Ascending aorta (tissue), 2 donors: ENCODE measurements around the gene DLGAP3. TPM values are rescaled to one million over a fixed set of nuclear protein-coding genes. Genes with fewer than 3 reads are reported as not detected.

Experiments
- DNase-seq, 2 donors: peaks; one replicate each; pipeline ENCODE4 v3.0.0-alpha.2; 2019; ENCODE audit warnings: low spot score in 2 of 2
- H3K27ac ChIP-seq, 2 donors: fragments of 200-600 bp; sonication (generic); one replicate each; pipeline ENCODE4 v1.5.1; 2016 to 2017; ENCODE audit warnings: mild to moderate bottlenecking in 1 of 2
- H3K27me3 ChIP-seq: fragments of 200-600 bp; sonication (generic); one replicate; pipeline ENCODE4 v1.5.1; 2017
- H3K36me3 ChIP-seq, 2 donors: fragments of 200-600 bp; sonication (generic); one replicate each; pipeline ENCODE4 v1.5.1; 2016
- H3K4me1 ChIP-seq, 2 donors: fragments of 200-600 bp; sonication (generic); one replicate each; pipeline ENCODE4 v1.5.1; 2016 to 2017; ENCODE audit warnings: mild to moderate bottlenecking in 1 of 2
- H3K4me3 ChIP-seq, 2 donors: fragments of 200-600 bp; sonication (generic); one replicate each; pipeline ENCODE4 v1.5.1; 2016 to 2017; ENCODE audit warnings: mild to moderate bottlenecking in 1 of 2
- H3K9me3 ChIP-seq, 2 donors: fragments of 200-600 bp; sonication (generic); one replicate each; pipeline ENCODE4 v1.5.1; 2016
- CTCF ChIP-seq, 3 experiments: fragments of 200-600 bp in 2 of 3; fragments of 450-650 bp in 1 of 3; sonication (generic) in 2 of 3; IDR thresholded peaks; one replicate each; pipeline ENCODE4 v1.5.1; 2016 to 2019; ENCODE audit warnings: antibody characterized with exemption in 3 of 3, mild to moderate bottlenecking in 1 of 3, moderate library complexity in 1 of 3
- intact Hi-C: fragments of 100-400 bp; cut with DNase I; formaldehyde crosslinking; loops from one replicate; pipeline ENCODE4 v1.15.1; 2023
- total RNA-seq: library from RNA; depleted of rRNA; stranded (reverse); fragments of >200 nt; gene quantifications from one replicate; pipeline ENCODE4 v1.1.0, GENCODE V29; 2016

Gene DLGAP3
- total RNA-seq, 1 donor from 2014 or later: not detected

GRCh38 chr1:34926156-34926555, 3.3 kb downstream of the DLGAP3 start:
- TF ChIP-seq CTCF (IDR thresholded peaks at IDR 0.05): no peak
- peaks cover 4 to 11% of the 10 kb centered on the region in 2 donors for H3K4me1 ChIP-seq
- H3K27ac ChIP-seq: no peak overlapping the region
- DNase-seq: no peak
- no peaks in the 10 kb centered on the region for H3K36me3 ChIP-seq
- H3K4me3 ChIP-seq: no peak overlapping the region
- H3K9me3 ChIP-seq: no peaks in the 10 kb centered on the region
- H3K27me3 ChIP-seq: peaks cover 26% of the 10 kb centered on the region
- intact Hi-C loops: no loop called here

DNA sequence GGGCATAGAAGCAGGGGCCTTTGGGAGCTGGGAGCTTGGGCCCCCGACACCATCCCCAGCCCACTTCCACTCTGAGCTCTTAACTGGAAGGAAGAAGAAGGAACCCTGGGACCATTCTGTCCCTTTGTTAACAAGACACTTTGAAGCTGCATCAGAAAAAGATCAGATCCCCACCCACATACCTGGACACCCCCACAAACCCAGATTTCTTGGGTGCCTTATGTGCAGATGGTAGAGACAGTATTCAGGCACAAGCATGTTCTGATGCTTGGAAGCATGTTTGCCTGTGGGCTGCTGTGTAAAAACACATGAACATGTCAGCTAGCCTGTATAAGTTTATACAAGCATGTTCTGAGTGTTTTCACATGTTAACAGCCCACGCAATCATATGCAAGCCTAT, 3.7 kb downstream of the DLGAP3 start:
- Histone ChIP-seq H3K4me3 (no peak overlapping the region), H3K4me1 (peaks cover 4 to 11% of the 10 kb centered on the region in 2 donors), H3K27me3 (peaks cover 26% of the 10 kb centered on the region), H3K27ac (no peak overlapping the region), H3K9me3 (no peaks in the 10 kb centered on the region), H3K36me3 (no peaks in the 10 kb centered on the region)
- TF ChIP-seq CTCF (IDR thresholded peaks at IDR 0.05): no peak
- intact Hi-C loops: no loop called here
- no peak for DNase-seq

DNA sequence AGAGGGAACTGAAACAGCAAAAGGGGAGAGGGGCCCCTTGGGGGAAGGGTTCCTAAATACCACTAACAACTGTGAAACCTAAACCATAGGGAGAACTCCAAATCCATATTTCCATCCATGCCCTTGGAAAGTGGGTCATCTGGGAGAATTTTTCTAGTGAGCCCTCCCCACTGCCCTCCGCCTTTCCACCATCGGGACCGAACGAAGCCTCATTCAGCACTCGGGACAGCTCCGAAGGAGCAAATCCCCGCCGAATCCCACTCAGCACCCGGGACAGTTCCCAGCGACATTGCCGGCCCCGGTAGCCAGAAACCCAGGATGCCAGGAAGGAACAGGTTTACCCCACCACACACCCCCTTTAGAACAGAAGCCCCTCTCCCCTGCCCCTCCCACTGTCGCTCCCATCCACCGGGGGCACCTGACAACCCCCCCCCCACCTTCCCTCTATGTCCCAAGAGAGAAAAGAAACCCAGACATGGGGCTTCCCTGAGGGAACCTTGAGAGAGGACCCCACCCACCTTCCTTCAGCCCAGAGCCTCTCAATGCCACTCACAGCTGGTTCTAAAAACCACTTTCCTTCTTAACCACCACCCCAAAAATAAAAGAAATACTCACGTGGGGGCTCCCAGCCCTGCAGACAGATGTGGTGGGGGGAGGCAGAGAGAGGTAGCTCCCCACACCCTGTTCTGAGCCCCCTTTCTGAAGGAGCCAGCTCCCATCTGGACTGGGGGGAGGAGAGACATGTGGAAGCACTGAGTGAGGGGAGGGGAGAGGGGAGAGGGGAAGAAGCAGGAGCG, 4.5 kb downstream of the DLGAP3 start:
- no peak overlapping the region for H3K4me3 ChIP-seq
- H3K9me3 ChIP-seq: no peaks in the 10 kb centered on the region
- no peak overlapping the region for H3K27ac ChIP-seq
- peaks cover 4 to 8% of the 10 kb centered on the region in 2 donors for H3K4me1 ChIP-seq
- H3K27me3 ChIP-seq: peaks cover 20% of the 10 kb centered on the region
- peak in 1 of 2 donors; percentile 70 for DNase-seq
- no peaks in the 10 kb centered on the region for H3K36me3 ChIP-seq
- intact Hi-C loops: no loop called here
- TF ChIP-seq CTCF (IDR thresholded peaks at IDR 0.05): no peak

DNA sequence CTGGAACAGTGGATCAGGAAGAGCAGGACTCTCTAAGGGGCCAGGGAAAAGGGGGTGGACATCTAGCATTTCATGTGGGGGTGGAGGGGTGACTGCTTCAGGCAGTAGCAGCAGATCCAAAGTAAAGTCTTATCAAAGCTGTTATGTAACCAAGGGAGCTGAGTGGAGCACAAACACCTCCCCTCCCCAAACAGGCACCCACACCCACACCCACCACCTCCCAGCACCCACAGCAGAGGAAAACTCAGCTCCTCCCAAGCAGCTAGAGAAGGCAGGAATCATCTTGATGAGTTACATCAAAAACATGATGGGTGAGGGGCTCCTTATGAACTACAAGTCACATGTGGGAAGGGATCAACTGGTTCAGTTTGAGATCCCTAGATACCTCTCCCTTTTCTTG, 6.0 kb downstream of the DLGAP3 start:
- intact Hi-C loops: no loop called here
- no peak overlapping the region for H3K4me3 ChIP-seq
- H3K27ac ChIP-seq: no peak overlapping the region
- H3K4me1 ChIP-seq: no peaks in the 10 kb centered on the region
- no peaks in the 10 kb centered on the region for H3K36me3 ChIP-seq
- no peaks in the 10 kb centered on the region for H3K9me3 ChIP-seq
- peaks cover 11% of the 10 kb centered on the region for H3K27me3 ChIP-seq
- no peak for TF ChIP-seq CTCF (IDR thresholded peaks at IDR 0.05)
- DNase-seq: no peak

- no peak for DNase-seq
- H3K4me1 ChIP-seq: no peaks in the 10 kb centered on the region
- intact Hi-C loops: no loop called here
- no peak overlapping the region for H3K27ac ChIP-seq
- no peaks in the 10 kb centered on the region for H3K27me3 ChIP-seq
- no peak overlapping the region for H3K4me3 ChIP-seq
- H3K36me3 ChIP-seq: no peaks in the 10 kb centered on the region
- no peaks in the 10 kb centered on the region for H3K9me3 ChIP-seq
- TF ChIP-seq CTCF (IDR thresholded peaks at IDR 0.05): no peak
Observed at GRCh38 chr1:34918977-34919561, 10.4 kb downstream of the DLGAP3 start.
